Skeletal muscle tissue (tissue), 4 donors: ENCODE measurements around the gene LHFPL4. TPM values are rescaled to one million over a fixed set of nuclear protein-coding genes. Genes with fewer than 3 reads are reported as not detected.
"Not testable (repeated sequence)": the region's sequence is repeated elsewhere in the genome, so short reads cannot be mapped to it uniquely, and the experiment has no call there.

Experiments used
- H3K27ac ChIP-seq: one replicate; pipeline ENCODE4 v1.7.0; 2013; ENCODE audit warnings: mild to moderate bottlenecking, low read depth, low read length, inconsistent platforms
- H3K27me3 ChIP-seq, 3 donors: one replicate each; pipeline ENCODE4 v1.7.0; 2013; ENCODE audit warnings: low read length in 3 of 3; ENCODE audit not compliant: control insufficient read depth in 3 of 3, insufficient read depth in 3 of 3
- H3K36me3 ChIP-seq, 3 donors: one replicate each; pipeline ENCODE4 v1.7.0; 2013; ENCODE audit warnings: low read length in 3 of 3; ENCODE audit not compliant: control insufficient read depth in 3 of 3, insufficient read depth in 3 of 3
- H3K4me1 ChIP-seq, 3 donors: one replicate each; pipeline ENCODE4 v1.7.0; 2013; ENCODE audit warnings: low read length in 3 of 3, mild to moderate bottlenecking in 3 of 3; ENCODE audit not compliant: control insufficient read depth in 3 of 3, insufficient read depth in 3 of 3
- H3K4me3 ChIP-seq, 3 donors: one replicate each; pipeline ENCODE4 v1.7.0; 2013; ENCODE audit warnings: low read length in 3 of 3
- H3K9ac ChIP-seq, 3 donors: one replicate each; pipeline ENCODE4 v1.7.0; 2013; ENCODE audit warnings: low read length in 3 of 3, mild to moderate bottlenecking in 3 of 3, moderate library complexity in 2 of 3, low read depth in 1 of 3
- H3K9me3 ChIP-seq, 3 donors: one replicate each; pipeline ENCODE4 v1.7.0; 2013; ENCODE audit warnings: low read length in 3 of 3; ENCODE audit not compliant: control insufficient read depth in 3 of 3
- total RNA-seq: library from RNA; depleted of rRNA; stranded (reverse); fragments of >200 nt; gene quantifications from one replicate; pipeline ENCODE4 v1.2.3, GENCODE V29; 2014
- donor health status: Osteomylitis.

Gene LHFPL4
- total RNA-seq, result not detected

GRCh38 chr3:9553021-9553947 lies at the start of gene LHFPL4:
Gene LHFPL4 (minus strand): TSS chr3:9553822. CDS start chr3:9552679, 1,143 bp downstream.
- H3K9me3 ChIP-seq, result no peaks in the 10 kb centered on the region
- no peaks in the 10 kb centered on the region for H3K36me3 ChIP-seq
- no peaks in the 10 kb centered on the region for H3K4me1 ChIP-seq
- peaks cover 29 to 50% (median 41%) of the 10 kb centered on the region in 3 donors for H3K27me3 ChIP-seq
- H3K27ac ChIP-seq, result no peak within 1 kb of the TSS
- H3K4me3 ChIP-seq, result no peak within 1 kb of the TSS
- H3K9ac ChIP-seq, result no peak within 1 kb of the TSS

GRCh38 chr3:9602620-9603019 lies 49.0 kb upstream of the LHFPL4 start:
- Histone ChIP-seq H3K4me3 (no peak overlapping the region), H3K27ac (no peak overlapping the region), H3K27me3 (peaks cover 7 to 18% (median 7%) of the 10 kb centered on the region in 3 donors), H3K4me1 (no peaks in the 10 kb centered on the region), H3K36me3 (no peaks in the 10 kb centered on the region), H3K9me3 (peaks cover 0 to 7% (median 5%) of the 10 kb centered on the region in 3 donors), H3K9ac (no peak overlapping the region)

- H3K27me3 ChIP-seq, result peaks cover 7 to 18% (median 7%) of the 10 kb centered on the region in 3 donors
- not testable (repeated sequence) for H3K9me3 ChIP-seq, H3K27ac ChIP-seq, H3K36me3 ChIP-seq, H3K4me1 ChIP-seq, H3K4me3 ChIP-seq, H3K9ac ChIP-seq
Observed at GRCh38 chr3:9601006-9601581, 47.5 kb upstream of the LHFPL4 start.

DNA sequence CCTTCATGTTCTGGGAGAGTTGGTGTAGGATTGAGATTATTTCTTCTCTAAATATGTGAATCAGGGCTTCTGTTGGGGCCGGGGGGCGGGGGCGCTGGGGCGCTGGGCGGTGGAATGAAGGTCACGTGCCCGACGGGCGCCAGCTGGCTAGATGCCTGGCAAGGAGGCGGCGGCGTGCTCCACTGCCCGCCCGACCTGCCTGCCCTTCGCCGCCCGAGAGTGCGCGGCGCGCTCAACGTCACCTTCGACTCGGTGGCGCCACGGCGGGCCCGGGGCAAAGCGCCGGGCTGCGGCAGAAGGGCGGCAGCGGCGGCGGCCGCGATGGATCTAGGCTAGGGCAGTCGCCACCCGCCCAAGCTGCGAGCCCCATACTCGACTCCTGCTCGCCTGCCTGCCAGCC lies 47.0 kb upstream of the LHFPL4 start:
- no peaks in the 10 kb centered on the region for H3K4me1 ChIP-seq
- H3K9ac ChIP-seq, result no peak overlapping the region
- peaks cover 0 to 7% (median 5%) of the 10 kb centered on the region in 3 donors for H3K9me3 ChIP-seq
- peaks cover 7 to 18% (median 7%) of the 10 kb centered on the region in 3 donors for H3K27me3 ChIP-seq
- no peak overlapping the region for H3K4me3 ChIP-seq
- H3K36me3 ChIP-seq, result no peaks in the 10 kb centered on the region
- H3K27ac ChIP-seq, result no peak overlapping the region

GRCh38 chr3:9598783-9599387 lies 45.3 kb upstream of the LHFPL4 start:
- Histone ChIP-seq H3K27ac (no peak overlapping the region), H3K9me3 (no peaks in the 10 kb centered on the region), H3K36me3 (no peaks in the 10 kb centered on the region), H3K4me1 (no peaks in the 10 kb centered on the region), H3K27me3 (peaks cover 7 to 18% (median 7%) of the 10 kb centered on the region in 3 donors), H3K4me3 (no peak overlapping the region), H3K9ac (no peak overlapping the region)

- Histone ChIP-seq H3K9ac (no peak overlapping the region), H3K4me1 (no peaks in the 10 kb centered on the region), H3K36me3 (no peaks in the 10 kb centered on the region), H3K9me3 (no peaks in the 10 kb centered on the region), H3K27ac (no peak overlapping the region), H3K27me3 (peaks cover 0 to 1% (median 1%) of the 10 kb centered on the region in 3 donors), H3K4me3 (no peak overlapping the region)
Observed at GRCh38 chr3:9595877-9596276, 42.3 kb upstream of the LHFPL4 start.

DNA sequence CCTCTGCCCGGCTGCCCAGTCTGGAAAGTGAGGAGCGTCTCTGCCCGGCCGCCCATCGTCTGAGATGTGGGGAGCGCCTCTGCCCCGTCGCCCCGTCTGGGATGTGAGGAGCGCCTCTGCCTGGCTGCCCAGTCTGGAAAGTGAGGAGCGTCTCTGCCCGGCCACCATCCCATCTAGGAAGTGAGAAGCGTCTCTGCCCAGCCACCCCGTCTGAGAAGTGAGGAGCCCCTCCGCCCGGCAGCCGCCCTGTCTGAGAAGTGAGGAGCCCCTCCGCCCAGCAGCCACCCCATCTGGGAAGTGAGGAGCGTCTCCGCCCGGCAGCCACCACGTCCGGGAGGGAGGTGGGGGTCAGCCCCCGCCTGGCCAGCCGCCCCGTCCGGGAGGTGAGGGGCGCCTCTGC lies 38.2 kb upstream of the LHFPL4 start:
- not testable (repeated sequence) for H3K4me1 ChIP-seq, H3K36me3 ChIP-seq, H3K9ac ChIP-seq, H3K27me3 ChIP-seq, H3K9me3 ChIP-seq, H3K4me3 ChIP-seq, H3K27ac ChIP-seq

- no peaks in the 10 kb centered on the region for H3K36me3 ChIP-seq
- H3K9ac ChIP-seq, result no peak overlapping the region
- H3K27ac ChIP-seq, result no peak overlapping the region
- H3K9me3 ChIP-seq, result peaks cover 0 to 2% (median 0%) of the 10 kb centered on the region in 3 donors
- H3K4me1 ChIP-seq, result no peaks in the 10 kb centered on the region
- no peak overlapping the region for H3K4me3 ChIP-seq
- H3K27me3 ChIP-seq, result no peaks in the 10 kb centered on the region
Observed at GRCh38 chr3:9590282-9590791, 36.7 kb upstream of the LHFPL4 start.

DNA sequence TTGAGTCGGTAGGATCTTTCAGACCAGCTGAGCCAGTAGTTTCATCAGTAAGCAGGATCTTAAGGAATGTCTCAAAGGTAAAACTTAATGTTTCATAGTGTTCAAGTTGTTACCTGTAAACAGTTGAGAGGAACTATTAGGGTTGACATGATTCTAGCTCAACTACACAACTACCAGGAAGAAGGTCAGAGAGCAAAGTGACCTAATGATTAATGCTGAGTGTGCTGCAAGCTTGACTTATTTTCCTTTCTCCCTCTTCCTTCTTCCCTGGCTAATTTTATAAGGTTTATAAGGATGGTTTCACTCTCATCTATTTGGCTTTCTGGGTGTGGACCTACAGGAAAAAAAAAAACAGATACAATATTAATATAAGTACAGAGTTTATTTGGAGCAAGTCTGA lies 30.2 kb upstream of the LHFPL4 start:
- Histone ChIP-seq H3K9me3 (peaks cover 0 to 3% (median 0%) of the 10 kb centered on the region in 3 donors), H3K36me3 (no peaks in the 10 kb centered on the region), H3K27me3 (no peaks in the 10 kb centered on the region), H3K4me3 (no peak overlapping the region), H3K27ac (no peak overlapping the region), H3K4me1 (no peaks in the 10 kb centered on the region), H3K9ac (no peak overlapping the region)

DNA sequence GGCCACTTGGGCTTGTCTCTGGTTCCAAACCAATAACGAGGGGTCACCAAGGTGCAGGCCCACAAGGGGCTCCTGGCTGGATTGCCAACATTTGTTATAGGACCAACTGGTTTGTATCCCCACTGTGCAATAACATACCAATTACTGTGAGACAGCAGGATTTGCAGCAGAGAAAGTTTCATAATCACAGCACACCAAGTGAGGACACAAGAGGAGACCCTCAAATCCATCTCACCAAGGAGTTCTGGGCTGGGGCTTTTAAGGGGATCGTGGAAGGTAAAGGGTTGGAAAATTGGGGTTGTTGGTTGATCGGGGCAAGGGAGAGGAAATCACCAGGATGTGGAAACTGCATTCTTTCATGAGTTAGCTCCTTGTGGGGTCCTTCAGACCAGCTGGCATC lies 29.7 kb upstream of the LHFPL4 start:
- no peaks in the 10 kb centered on the region for H3K4me1 ChIP-seq
- no peaks in the 10 kb centered on the region for H3K27me3 ChIP-seq
- peaks cover 0 to 3% (median 0%) of the 10 kb centered on the region in 3 donors for H3K9me3 ChIP-seq
- no peaks in the 10 kb centered on the region for H3K36me3 ChIP-seq
- H3K9ac ChIP-seq, result no peak overlapping the region
- H3K27ac ChIP-seq, result no peak overlapping the region
- no peak overlapping the region for H3K4me3 ChIP-seq
